Common myeloid progenitor, CD34-positive (primary cell): Measurements from ENCODE around the gene ENTPD1.
A peak's percentile ranks its signal among the peaks of the same experiment; 100 is the strongest.

Experiments
- CTCF ChIA-PET: fragments of 350-600 bp; sonication (Branson Sonifier 250); formaldehyde crosslinking; loops from one replicate; lab custom pipeline; 2021; ENCODE audit warnings: antibody characterized with exemption; lab: Charles Lee
- POLR2A ChIA-PET: fragments of 350-600 bp; sonication (Branson Sonifier 250); formaldehyde crosslinking; loops from one replicate; lab custom pipeline; 2021; ENCODE audit warnings: antibody characterized with exemption; lab: Charles Lee
- DNase-seq, 3 donors: peaks; one replicate each; pipeline versions ENCODE4 v3.0.0 to v3.0.0-alpha.2; 2013
- H3K27ac ChIP-seq, 2 experiments: 1 replicate in 1 of 2; 2 replicates in 1 of 2; pipeline ENCODE4 v1.7.0; 2013; ENCODE audit warnings: inconsistent platforms in 2 of 2, low read length in 2 of 2, mild to moderate bottlenecking in 2 of 2, low read depth in 1 of 2, moderate library complexity in 1 of 2; ENCODE audit not compliant: severe bottlenecking in 2 of 2, insufficient read depth in 1 of 2, poor library complexity in 1 of 2
- H3K27me3 ChIP-seq, 5 experiments: replicated peaks in 2 of 5; 1 replicate in 3 of 5; 2 replicates in 2 of 5; pipeline versions ENCODE4 v1.6.1 to v1.7.0; 2013; ENCODE audit warnings: low read length in 4 of 5, mild to moderate bottlenecking in 2 of 5, moderate library complexity in 2 of 5, inconsistent platforms in 1 of 5; ENCODE audit not compliant: insufficient read depth in 5 of 5, control insufficient read depth in 4 of 5
- H3K36me3 ChIP-seq, 4 experiments: 1 replicate in 2 of 4; 2 replicates in 2 of 4; pipeline versions ENCODE4 v1.6.1 to v1.7.0; 2013; ENCODE audit warnings: low read length in 3 of 4, control low read depth in 1 of 4, mild to moderate bottlenecking in 1 of 4; ENCODE audit not compliant: control insufficient read depth in 4 of 4, insufficient read depth in 4 of 4
- H3K4me1 ChIP-seq, 4 experiments: 1 replicate in 3 of 4; 2 replicates in 1 of 4; pipeline versions ENCODE4 v1.6.1 to v1.7.1; 2013; ENCODE audit warnings: low read length in 3 of 4, mild to moderate bottlenecking in 3 of 4, control low read depth in 1 of 4, inconsistent platforms in 1 of 4, moderate library complexity in 1 of 4; ENCODE audit not compliant: control insufficient read depth in 4 of 4, insufficient read depth in 4 of 4; ENCODE audit errors: control extremely low read depth in 1 of 4
- H3K4me3 ChIP-seq, 7 experiments: 1 replicate in 4 of 7; 2 replicates in 3 of 7; pipeline versions ENCODE4 v1.5.1 to v1.7.0; 2013; ENCODE audit warnings: mild to moderate bottlenecking in 7 of 7, low read length in 6 of 7, moderate library complexity in 6 of 7, inconsistent platforms in 2 of 7, low read depth in 2 of 7, control low read depth in 1 of 7; ENCODE audit not compliant: insufficient read depth in 4 of 7, control insufficient read depth in 1 of 7; ENCODE audit errors: extremely low read depth in 1 of 7
- H3K9me3 ChIP-seq, 5 experiments: 1 replicate in 4 of 5; 2 replicates in 1 of 5; pipeline versions ENCODE4 v1.6.1 to v1.7.1; 2013; ENCODE audit warnings: low read length in 4 of 5, mild to moderate bottlenecking in 2 of 5, inconsistent platforms in 1 of 5, low read depth in 1 of 5, moderate library complexity in 1 of 5; ENCODE audit not compliant: control insufficient read depth in 4 of 5, insufficient read depth in 2 of 5; ENCODE audit errors: control extremely low read depth in 1 of 5
- WGBS: methylation state at CpG from one replicate; pipeline ENCODE4 v1.1.5; 2013; ENCODE audit not compliant: insufficient coverage; 5-methylcytosine and 5-hydroxymethylcytosine counted together

The ENTPD1 gene

GRCh38 chr10:95840681-95841080 is 84.7 kb downstream of the ENTPD1 start:
- Histone ChIP-seq H3K4me3 (no peak overlapping the region), H3K27ac (no peak overlapping the region), H3K36me3 (no peaks in the 10 kb centered on the region), H3K4me1 (peaks cover 0 to 13% (median 8%) of the 10 kb centered on the region in 4 experiments), H3K9me3 (no peaks in the 10 kb centered on the region), H3K27me3 (no peaks in the 10 kb centered on the region)
- ChIA-PET POLR2A (interaction anchor here (0.8 kb wide), 1 partner anchor 11 kb away, joined by 3 read pairs; no protein-coding TSS in a partner anchor), CTCF (interaction anchor here (1.1 to 9.1 kb wide), 8 partner anchors 8 to 466 kb away, joined by 3 to 110 read pairs (median 8); partner anchors contain the start of gene TCTN3)
- DNase-seq, result no peak
- no CpG with 5 or more reads among the region's 1 CpG for whole genome bisulfite sequencing

GRCh38 chr10:95841661-95842498 is 85.9 kb downstream of the ENTPD1 start:
- Histone ChIP-seq H3K36me3 (no peaks in the 10 kb centered on the region), H3K4me3 (peak overlapping the region in 2 of 7 experiments; percentile 10 to 43), H3K27me3 (no peaks in the 10 kb centered on the region), H3K4me1 (peaks cover 0 to 13% (median 8%) of the 10 kb centered on the region in 4 experiments), H3K27ac (peak overlapping the region in 1 of 2 experiments; percentile 65), H3K9me3 (no peaks in the 10 kb centered on the region)
- CTCF ChIA-PET, result interaction anchor here (0.7 to 9.1 kb wide), 19 partner anchors 8 to 466 kb away, joined by 3 to 110 read pairs (median 4); partner anchors contain the start of gene TCTN3
- 26% methylated on average over 3 of the region's 7 CpGs for WGBS
- DNase-seq, result peak; percentile 70 to 85 (median 76)
- POLR2A ChIA-PET, result interaction anchor here (0.6 kb wide), 1 partner anchor 589 kb away, joined by 6 read pairs; no protein-coding TSS in a partner anchor

DNA sequence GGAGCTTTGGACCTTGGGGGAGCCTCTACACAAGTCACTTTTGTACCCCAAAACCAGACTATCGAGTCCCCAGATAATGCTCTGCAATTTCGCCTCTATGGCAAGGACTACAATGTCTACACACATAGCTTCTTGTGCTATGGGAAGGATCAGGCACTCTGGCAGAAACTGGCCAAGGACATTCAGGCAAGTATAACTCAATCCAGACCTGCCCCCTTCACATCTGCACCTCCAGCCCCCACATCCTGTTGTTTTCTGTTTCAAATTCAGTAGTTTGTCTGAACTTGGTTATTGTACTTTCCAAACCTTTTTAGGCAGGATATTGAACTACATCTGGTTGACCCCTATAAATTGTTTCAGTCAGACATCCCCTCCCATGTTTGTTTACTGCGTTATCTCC is 89.4 kb downstream of the ENTPD1 start:
- POLR2A ChIA-PET, result no interaction called here
- Histone ChIP-seq H3K4me1 (peaks cover 0 to 12% (median 6%) of the 10 kb centered on the region in 4 experiments), H3K4me3 (no peak overlapping the region), H3K27ac (no peak overlapping the region), H3K27me3 (no peaks in the 10 kb centered on the region), H3K9me3 (no peaks in the 10 kb centered on the region), H3K36me3 (no peaks in the 10 kb centered on the region)
- WGBS, result 89% methylated on average over 1 of the region's 3 CpGs
- DNase-seq, result no peak
- CTCF ChIA-PET, result interaction anchor here (1.0 to 9.1 kb wide), 6 partner anchors 12 to 152 kb away, joined by 3 to 110 read pairs (median 8); partner anchors contain the start of gene TCTN3

- Histone ChIP-seq H3K36me3 (no peaks in the 10 kb centered on the region), H3K4me1 (peaks cover 0 to 5% (median 0%) of the 10 kb centered on the region in 4 experiments), H3K4me3 (no peak overlapping the region), H3K9me3 (no peaks in the 10 kb centered on the region), H3K27ac (no peak overlapping the region), H3K27me3 (no peaks in the 10 kb centered on the region)
- POLR2A ChIA-PET, result no interaction called here
- no peak for DNase-seq
- CTCF ChIA-PET, result interaction anchor here (0.7 to 3.3 kb wide), 2 partner anchors 11 to 18 kb away, joined by 3 to 19 read pairs; no protein-coding TSS in a partner anchor
Measured at GRCh38 chr10:95847007-95847406, 91.0 kb downstream of the ENTPD1 start.

DNA sequence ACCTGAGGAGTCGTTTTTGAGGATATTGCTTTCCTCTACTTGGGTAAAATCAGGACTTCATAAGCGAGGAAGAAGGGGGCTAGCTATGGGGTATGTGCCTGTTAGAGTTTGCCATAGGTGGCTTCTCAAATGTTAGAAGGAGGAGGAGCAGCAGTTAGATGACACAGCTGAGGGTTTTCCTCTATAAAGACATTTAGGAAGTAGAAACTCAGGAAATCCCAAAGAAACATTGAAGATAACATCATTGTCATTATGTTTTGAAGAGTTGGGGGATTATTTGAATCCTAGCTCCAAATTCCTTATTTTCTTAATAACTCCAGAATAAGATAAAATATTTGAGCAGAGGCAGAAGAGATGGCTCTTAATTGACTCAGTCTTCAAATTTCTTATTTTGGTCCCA is 92.9 kb downstream of the ENTPD1 start:
- H3K36me3 ChIP-seq, result no peaks in the 10 kb centered on the region
- H3K9me3 ChIP-seq, result no peaks in the 10 kb centered on the region
- no peak overlapping the region for H3K27ac ChIP-seq
- DNase-seq, result no peak
- ChIA-PET POLR2A (interaction anchor here (0.6 kb wide), 1 partner anchor 163 kb away, joined by 3 read pairs; no protein-coding TSS in a partner anchor), CTCF (interaction anchor here (0.9 to 3.3 kb wide), 5 partner anchors 9 to 155 kb away, joined by 3 to 19 read pairs (median 4); partner anchors contain the start of gene TCTN3)
- WGBS, result 100% methylated on average over 1 of the region's 2 CpGs
- H3K27me3 ChIP-seq, result no peaks in the 10 kb centered on the region
- no peak overlapping the region for H3K4me3 ChIP-seq
- H3K4me1 ChIP-seq, result peaks cover 0 to 2% (median 0%) of the 10 kb centered on the region in 4 experiments

- Histone ChIP-seq H3K4me3 (no peak overlapping the region), H3K36me3 (no peaks in the 10 kb centered on the region), H3K27me3 (no peaks in the 10 kb centered on the region), H3K4me1 (no peaks in the 10 kb centered on the region), H3K27ac (no peak overlapping the region), H3K9me3 (no peaks in the 10 kb centered on the region)
- POLR2A ChIA-PET, result no interaction called here
- CTCF ChIA-PET, result interaction anchor here (1.8 to 1.9 kb wide), 2 partner anchors 9 to 157 kb away, joined by 5 read pairs; partner anchors contain the start of gene TCTN3
- DNase-seq, result no peak
Measured at GRCh38 chr10:95850791-95851190, 94.8 kb downstream of the ENTPD1 start.
